NCI-H2081 (cell line): ENCODE results near the gene NPHP4.

Source experiments
- DNase-seq, 2 experiments: peaks; one replicate each; lab custom pipeline; 2025; lab: John Stamatoyannopoulos, UW

NPHP4 gene

DNA sequence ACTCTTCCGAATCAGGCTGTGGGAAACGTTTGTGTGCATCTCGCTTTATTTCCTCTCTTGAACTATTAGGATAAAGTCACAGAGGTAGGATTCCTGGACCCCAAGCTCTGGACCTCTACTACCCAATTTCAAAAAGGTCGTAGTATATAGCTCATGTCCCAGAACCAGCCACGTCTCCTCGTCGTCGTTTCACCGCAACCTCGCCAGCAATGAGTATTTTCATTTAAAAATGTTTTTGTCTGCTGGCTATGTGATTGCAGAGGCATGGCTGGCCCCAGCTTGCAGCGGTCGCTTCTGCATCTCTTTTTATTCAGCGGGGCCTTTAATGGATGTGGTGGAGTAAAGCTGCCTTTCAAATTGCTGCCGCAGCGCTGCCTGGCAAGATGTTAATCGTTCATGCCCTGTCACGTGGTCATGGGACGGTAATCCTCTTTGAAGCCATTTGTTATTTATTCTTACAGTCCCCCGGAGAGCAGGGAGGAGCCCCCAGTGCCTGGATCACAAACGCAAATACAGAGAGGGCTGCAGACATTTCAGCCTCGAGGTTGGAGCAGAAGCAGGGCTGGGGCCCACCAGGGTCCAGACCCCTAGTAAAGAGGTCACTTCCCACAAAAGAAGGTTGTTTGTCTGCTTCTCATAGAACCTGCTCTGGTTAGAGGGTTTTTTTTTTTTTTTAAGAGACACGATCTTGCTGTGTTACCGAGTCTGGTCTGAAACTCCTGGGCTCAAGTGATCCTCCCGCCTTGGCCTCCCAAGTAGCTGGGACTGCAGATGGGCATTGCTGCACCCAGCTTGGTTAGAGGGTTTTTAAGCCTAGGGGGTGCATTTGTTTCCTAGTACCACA lies 11.6 kb upstream of the NPHP4 start:
- DNase-seq = peak; percentile 60 to 88

- peak in 1 of 2 experiments; percentile 83 for DNase-seq
Measured at GRCh38 chr1:6002714-6003501, 10.7 kb upstream of the NPHP4 start.

GRCh38 chr1:6001992-6002576 lies 9.9 kb upstream of the NPHP4 start:
- DNase-seq = peak; percentile 68 to 86

DNA sequence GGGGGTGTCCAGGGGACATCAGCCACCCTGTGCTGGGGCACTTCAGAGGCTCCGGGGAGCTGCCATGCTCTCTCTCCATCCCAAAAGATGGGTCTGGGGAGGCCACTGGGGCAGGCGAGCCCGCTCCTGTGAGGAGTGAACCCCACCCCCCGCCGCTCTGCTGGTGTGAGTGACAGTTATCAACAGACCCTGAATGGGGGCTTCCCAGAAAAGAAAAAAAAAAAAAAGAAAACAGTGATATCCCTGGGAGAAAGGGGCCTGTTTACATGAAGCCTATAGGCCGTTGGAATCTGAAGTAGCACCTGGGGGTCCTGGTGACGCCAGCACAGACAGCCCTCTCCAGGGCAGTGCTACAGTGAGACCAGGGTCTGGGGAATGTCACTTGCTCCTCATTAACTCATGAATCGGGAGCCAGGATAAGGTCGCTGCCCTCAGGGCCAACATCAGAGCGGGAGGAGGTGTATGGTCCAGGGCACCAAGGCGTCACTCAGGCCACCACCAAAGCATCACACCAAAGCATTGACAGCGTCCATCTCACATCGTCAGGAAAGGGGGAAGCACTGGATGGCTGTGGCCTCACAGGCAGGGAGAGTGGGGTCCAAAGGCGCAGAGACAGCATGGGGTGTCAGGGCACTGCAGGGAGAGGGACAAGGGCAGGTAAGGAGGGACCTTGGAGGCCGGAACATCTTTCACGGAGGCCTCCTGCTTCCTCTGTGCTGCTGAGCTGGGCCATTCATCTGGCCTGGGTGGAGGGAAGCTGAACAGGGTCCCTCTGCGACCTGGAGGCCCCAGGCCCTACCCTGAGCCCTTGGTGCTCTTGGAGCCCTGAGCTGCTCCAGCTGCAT lies 8.4 kb upstream of the NPHP4 start:
- DNase-seq = no peak

DNA sequence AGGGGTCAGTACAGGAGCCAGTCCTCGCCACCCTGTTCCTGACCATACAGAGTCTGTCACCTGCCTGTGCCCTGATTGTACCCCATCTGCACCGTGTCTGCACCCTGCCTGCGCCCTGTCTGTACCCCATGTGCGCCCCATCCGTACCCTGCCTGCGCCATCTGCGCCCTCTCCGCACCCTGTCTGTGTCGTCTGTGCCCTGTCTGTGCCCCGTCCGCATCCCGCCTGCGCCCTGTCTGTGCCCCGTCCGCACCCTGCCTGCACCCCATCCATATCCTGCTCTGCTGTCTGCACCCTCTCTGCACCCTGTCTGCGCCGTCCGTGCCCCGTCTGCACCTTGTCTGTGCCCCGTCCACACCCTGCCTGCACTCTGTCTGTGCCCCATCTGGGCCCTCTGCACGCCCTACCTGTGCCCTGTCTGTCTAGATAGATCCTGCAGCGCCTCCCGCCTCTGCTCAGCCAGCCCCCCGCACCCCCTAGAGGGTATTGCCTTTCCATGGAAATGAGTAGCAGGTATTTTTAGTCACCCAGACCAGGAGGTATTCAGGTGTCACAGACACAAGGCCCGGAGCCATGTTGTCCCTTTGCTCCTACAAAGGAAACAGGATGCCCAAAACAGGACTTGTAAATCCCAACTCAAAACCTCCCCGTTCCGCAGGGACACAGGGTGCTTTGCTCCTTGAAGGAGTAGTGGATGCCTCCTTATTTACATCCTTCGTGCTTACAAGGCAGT lies 7.7 kb upstream of the NPHP4 start:
- no peak for DNase-seq

GRCh38 chr1:5998906-5999301 lies 6.7 kb upstream of the NPHP4 start:
- DNase-seq = no peak

GRCh38 chr1:5998051-5998905 lies 6.1 kb upstream of the NPHP4 start:
- DNase-seq = no peak

- DNase-seq = no peak
Measured at GRCh38 chr1:5997316-5997715, 5.1 kb upstream of the NPHP4 start.

DNA sequence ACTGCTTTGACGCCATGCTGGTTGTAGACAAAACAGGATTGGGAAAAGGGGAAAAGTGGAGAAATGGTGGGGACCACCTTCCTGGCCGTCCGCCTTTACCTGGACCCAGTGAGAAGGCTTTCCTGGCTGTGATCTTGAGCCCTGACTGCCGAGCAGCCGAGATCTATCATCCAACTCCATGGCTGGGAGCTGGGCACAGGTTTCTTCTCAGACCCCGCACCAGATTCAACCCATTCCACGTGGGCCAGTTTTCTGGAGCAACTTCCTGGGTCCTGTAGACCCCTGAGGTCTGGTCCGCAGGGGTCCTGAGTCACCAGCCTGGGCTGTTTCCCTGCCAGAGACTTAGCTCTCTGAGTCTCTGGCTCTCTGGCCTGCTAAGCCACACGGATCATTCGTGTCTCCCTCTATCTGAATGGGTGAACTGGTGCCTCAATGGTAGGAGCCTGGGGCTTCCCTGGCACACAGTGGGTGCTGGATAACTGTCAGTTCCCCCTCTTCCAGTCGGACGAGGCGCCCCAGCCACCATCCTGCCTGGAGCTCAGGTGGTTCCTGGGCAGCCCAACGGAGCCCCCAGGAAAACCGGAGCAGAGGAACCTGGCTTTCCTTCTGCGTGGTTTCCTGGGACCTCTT lies 4.5 kb upstream of the NPHP4 start:
- DNase-seq = no peak

GRCh38 chr1:5995871-5996630 lies 3.8 kb upstream of the NPHP4 start:
- no peak for DNase-seq

GRCh38 chr1:5994713-5995621 lies 2.7 kb upstream of the NPHP4 start:
- no peak for DNase-seq

- no peak for DNase-seq
Measured at GRCh38 chr1:5993556-5994491, 1.6 kb upstream of the NPHP4 start.

GRCh38 chr1:5992814-5993555 lies 760 bp upstream of the NPHP4 start:
- peak in 1 of 2 experiments; percentile 20 for DNase-seq

DNA sequence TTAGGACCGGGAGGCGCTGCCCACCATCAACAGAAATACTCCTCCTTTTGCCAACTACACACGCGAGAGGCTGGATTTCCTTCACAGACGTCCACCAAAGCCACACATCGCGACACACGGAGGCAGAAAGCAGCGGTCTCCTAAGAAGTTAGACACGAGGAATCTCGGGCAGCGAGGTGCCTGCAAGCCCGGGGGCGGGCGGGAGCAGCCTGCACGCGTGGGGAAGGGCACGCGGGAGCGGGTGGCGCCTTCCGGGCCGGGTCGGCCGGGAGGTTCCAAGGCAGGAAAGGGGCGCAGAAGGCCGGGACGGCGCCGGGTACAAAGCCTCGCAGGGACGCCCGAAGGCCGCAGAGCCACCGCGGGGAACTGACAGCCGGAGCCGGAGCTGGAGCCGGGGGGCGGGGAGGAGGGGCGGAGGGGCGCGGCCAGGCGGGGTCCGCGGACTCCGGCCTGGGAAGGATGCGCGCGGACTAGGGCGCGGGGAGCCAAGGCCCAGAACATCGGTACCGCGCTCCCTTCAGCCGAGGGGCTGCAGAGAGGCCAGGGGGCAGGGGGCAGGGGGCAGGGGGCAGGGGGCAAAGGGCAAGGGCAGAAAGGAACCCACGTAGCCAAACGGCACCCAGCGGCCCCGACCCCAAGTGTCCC lies 722 bp downstream of the NPHP4 start:
- peak in 1 of 2 experiments; percentile 17 for DNase-seq

- DNase-seq = no peak
Measured at GRCh38 chr1:5990913-5991312, 1.3 kb downstream of the NPHP4 start.
